Effector CD8-positive, alpha-beta T cell (primary cell): ENCODE measurements around the gene MRPL44.

ENCODE experiments used
- DNase-seq: peaks from one replicate; lab custom pipeline; 2025; lab: John Stamatoyannopoulos, UW
- total RNA-seq, 4 experiments: gene quantifications; one replicate each; lab custom pipeline; 2026; lab: John Stamatoyannopoulos, UW

Gene MRPL44
- total RNA-seq, result 39.7 to 45.6 (median 44.8) reads per million in 4 experiments

DNA sequence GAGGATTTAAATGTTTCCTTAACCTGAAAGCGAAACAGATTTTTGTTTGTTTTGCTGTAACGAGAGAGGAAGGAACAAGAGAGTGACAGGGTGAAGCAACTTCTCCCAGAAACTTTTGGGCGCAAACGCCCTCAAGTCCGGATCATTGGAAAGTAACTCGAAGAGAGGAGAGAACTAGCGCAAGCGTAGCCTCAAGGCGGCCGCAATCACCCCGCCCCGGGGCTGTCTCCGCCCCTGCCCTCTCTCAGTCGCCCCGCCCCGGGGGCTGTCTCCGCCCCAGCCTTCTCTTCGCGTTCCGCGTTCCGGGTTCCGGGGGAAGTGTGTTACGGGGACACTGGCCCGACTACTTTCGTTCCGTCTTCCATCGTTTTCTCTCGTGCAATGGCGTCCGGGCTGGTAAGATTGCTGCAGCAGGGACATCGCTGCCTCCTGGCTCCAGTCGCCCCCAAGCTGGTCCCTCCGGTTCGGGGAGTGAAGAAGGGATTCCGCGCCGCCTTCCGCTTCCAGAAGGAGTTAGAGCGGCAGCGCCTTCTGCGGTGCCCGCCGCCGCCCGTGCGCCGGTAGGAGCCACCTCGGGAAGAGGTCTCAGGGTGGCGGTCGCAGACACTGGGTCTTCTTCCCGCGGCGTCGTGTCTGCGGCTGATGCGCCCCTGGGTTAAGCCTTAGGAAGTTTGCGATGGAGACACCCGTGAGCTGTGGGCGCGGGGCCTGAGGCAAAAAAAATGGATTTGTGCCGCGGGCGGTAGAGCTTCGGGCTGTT, at the start of gene MRPL44:
MRPL44 (plus strand) TSS at position 372 of the 760 bp plus-strand sequence; CDS start at position 382, 10 bp downstream.
- DNase-seq, result peak; percentile 93

DNA sequence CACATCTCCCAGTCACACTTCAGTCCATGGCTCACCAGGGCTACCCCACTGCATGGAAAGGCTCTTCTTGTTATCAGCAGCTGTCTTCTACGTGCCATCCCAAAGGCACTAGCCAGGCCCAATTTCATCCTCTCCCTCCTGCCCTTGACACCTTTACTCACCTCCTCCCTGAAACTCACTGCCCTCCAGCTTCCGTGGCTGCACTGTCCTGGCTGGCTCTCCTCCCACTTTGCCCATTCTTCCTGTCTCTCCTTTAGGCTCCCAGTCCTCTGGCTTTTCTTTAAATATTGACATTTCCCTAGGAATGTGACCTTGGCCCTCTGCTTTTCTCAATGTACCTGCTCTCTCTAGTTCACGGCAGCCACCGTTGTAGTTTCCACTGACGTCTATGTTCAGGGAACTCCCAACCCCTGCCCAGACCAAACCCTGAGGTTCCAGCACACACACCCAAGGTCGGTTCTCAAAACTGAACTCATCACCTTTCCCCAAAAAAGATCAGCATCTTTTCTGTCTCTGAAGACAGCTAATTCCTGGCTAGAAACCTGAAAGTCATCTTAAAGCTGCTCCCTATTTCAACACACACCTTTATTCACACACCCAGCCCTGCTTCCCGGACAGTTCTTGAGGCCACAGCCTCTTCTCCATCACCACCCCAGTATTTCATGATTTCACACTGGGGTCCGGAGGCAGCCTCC, 48.8 kb upstream of the MRPL44 start:
- no peak for DNase-seq

GRCh38 chr2:223909001-223909741, 48.1 kb upstream of the MRPL44 start:
- DNase-seq, result no peak

GRCh38 chr2:223914324-223914723, 42.9 kb upstream of the MRPL44 start:
- DNase-seq, result no peak

GRCh38 chr2:223915071-223915470, 42.2 kb upstream of the MRPL44 start:
- DNase-seq, result no peak

- DNase-seq, result no peak
Observed at GRCh38 chr2:223916181-223916920, 40.9 kb upstream of the MRPL44 start.

- DNase-seq, result no peak
Observed at GRCh38 chr2:223918671-223919134, 38.6 kb upstream of the MRPL44 start.

DNA sequence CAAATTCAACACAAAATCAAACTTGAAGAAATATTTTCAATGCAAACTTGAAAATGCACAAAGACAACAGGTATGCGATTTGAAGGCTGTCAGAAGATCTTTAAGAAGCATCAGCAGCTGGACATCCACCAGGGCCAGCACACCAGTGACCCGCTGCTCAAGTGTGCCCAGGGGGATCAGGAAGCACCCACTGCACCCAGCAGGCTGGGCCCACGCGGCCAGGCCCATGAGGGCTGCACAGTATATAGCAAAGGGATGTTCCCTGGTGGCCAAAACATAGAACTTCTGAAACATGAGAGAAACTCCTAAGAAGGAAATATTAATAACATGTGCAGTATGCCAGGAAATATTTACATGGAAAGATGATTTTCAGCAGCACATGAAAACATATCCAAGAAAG, 37.2 kb upstream of the MRPL44 start:
- no peak for DNase-seq

DNA sequence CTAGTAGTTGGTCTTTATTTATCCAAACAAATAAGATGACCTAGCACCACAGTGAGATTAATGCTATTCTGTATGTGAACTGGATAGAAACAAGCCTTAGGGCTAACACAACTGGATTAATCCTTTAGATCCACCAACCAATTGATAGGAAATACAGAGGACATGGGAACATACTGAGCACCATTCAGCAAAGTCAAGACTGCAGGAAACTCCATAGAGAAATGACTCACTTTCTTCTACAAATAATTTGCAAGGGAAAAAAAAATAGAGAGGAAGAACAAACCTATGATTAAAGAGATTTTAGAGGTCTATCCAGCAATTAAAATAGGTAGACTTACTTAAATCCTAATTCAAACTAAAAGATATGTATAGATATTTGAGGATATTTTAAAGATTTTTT, 36.1 kb upstream of the MRPL44 start:
- DNase-seq, result no peak

DNA sequence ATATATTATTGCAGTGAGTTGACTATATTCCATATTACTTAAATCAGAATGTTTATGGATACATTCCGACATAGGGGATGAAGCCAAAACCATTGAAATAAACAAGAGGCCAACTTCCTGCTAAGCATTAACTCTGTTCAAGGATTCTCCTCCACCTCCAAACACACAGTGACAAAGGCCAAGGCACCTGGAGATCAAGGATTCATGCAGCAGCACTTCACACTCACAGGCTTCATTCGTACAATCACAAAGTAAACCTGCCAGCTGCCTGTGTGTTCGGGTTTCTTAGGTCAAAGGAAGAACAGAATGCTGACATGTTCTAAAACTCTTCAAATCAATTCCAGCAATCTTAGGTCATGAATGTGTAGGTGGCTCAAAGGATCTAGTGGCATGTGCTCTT, 35.0 kb upstream of the MRPL44 start:
- DNase-seq, result no peak

GRCh38 chr2:223923976-223924375, 33.3 kb upstream of the MRPL44 start:
- no peak for DNase-seq

GRCh38 chr2:223925106-223925505, 32.2 kb upstream of the MRPL44 start:
- DNase-seq, result no peak

DNA sequence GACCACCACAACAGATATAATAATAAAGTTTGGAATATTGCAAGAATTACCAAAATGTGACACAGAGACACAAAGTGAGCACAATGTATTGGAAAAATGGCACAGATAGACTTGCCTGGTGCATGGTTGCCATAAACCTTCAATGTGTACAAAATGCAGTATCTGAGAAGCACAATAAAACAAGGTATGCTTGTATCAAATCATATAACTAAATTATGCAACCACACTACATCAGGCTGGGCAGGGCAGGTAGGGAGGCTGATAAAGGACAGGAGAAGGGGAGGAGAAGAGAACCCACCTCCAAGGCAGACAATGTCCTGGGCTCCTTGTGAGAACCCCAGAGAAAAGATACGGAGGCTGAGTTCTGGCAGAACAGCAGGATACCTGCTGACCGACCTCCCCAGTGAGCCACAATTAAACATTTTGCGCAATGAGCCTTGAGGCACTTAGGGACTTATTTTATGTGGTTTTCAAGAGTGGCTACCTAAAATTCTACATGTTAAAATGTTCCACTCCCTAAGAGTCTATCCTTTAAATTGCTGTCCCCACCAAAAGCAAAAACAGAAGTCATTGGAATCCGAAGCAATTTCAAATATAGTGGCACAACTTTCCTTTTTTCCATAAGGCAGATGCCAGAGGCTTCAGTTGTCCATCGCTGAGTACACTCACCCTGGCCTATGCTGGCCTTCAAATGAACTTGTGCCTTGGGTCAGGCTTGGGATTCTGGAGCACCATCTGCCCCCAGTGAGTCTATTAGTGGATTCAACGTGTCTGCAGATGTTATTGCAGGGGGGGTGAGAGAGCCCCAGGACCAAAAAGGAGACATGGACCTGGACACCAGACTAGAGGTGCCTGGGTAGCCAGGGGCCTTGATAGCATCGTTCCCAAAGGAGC, 28.9 kb upstream of the MRPL44 start:
- no peak for DNase-seq

GRCh38 chr2:223929571-223930102, 27.6 kb upstream of the MRPL44 start:
- DNase-seq, result no peak

DNA sequence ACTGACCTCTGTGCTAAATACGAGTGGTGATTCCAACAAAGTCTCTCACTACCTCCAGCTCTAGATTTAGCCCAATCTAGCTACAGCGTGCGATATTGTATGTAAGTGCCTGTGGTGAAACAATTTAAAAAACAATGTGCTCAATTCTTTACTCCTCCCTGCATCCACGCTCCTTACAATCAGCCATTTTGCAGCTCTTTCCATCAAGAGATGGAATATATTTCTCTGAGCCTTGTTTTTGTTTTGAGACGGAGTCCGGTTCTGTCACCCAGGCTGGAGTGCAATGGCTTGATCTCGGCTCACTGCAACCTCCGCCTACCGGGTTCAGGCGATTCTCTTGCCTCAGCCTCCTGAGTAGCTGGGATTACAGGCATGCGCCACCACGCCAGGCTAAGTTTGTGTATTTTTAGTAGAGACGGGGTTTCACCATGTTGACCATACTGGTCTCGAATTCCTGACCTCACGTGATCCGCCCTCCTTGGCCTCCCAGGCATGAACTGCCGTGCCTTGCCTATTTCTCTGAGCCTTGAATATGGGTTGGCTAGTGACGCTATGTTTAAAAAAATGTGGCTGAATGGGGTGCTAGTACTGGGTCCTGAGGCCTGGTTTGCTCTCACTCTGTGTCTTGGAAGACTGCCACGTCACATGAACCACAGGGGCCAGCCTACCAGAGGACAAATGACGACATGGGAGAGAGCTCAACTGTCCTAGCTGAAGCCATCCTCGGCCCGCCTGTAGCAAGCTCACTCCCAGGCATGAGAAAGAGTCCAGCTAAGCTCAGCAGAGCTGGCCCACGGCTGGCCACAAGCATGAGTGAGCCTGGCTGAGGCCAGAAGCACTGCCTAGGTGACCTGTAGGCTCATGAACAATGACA, 26.9 kb upstream of the MRPL44 start:
- no peak for DNase-seq

DNA sequence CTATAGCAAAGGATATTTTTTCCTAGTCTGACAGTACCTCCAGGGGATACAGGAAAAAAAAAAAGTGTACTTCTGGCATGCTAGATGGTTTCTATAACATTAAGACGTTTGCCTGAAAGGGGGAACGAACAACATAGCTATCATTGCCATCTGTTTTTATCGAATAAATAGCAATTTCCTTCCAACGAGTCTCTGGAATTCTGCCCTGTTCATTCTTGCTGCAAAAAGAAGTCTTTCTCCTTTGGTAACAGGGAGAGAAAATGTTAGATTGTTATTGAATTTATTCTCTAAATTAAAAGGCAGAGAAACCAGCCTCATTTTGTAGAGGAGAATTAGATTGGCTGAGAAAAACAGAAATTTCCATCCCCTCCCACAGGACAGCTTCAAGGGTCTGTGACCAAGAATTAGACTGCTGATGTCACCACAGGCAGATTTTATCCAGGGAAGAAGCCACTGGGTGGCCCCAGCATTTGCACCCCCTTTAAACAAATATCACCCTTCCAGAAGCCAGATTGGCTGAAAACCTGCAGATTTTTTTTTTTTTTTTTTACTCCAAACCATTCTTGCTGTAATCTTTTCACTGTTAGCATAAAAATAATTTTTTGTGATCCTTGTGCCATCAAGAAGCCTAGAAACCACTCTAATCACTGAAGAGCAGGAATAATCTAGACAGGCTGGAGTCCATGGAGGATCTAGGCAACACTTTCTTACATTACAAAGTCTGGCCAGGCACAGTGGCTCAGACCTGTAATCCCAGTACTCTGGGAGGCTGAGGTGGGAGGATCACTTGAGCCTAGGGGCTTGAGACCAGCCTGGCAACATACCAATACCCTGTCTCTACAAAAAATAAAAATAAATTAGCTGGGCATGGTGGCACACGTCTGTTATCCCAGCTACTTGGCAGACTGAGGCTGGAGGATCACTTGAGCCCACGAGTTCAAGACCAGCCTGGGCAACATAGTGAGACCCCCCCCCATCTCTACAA, 24.2 kb upstream of the MRPL44 start:
- no peak for DNase-seq

- no peak for DNase-seq
Observed at GRCh38 chr2:223934870-223935269, 22.4 kb upstream of the MRPL44 start.

- DNase-seq, result no peak
Observed at GRCh38 chr2:223935459-223936125, 21.7 kb upstream of the MRPL44 start.
